ENCODE data around the gene CBX2.

GRCh38 chr17:79781012-79781650 lies 3.2 kb downstream of the CBX2 start:
- TF ChIP-seq EZH2phosphoT487 (IDR thresholded peaks at IDR 0.05; ENCODE audit: insufficient read depth, low read depth) (no peak), EZH2 (IDR thresholded peaks at IDR 0.05; ENCODE audit: insufficient read depth, poor library complexity, severe bottlenecking) (no peak)

Data from GM23248 (cell line).